Endometrial microvascular endothelial cells (primary cell): ENCODE data around the gene SLC7A4. TPM values are rescaled to one million over a fixed set of nuclear protein-coding genes. Genes with fewer than 3 reads are reported as not detected.
"Not testable (repeated sequence)": the region's sequence is repeated elsewhere in the genome, so short reads cannot be mapped to it uniquely, and the experiment has no call there.

ENCODE experiments used
- in situ Hi-C: cut with HindIII; loops from 2 replicates; pipeline ENCODE4 v1.10.0; 2017; ENCODE audit warnings: low sequenced_read_pairs, low pct_unique_long_range_greater_than_20kb; ENCODE audit errors: inconsistent ontology term
- total RNA-seq: library from RNA; depleted of rRNA; stranded (reverse); fragments of >200 nt; gene quantifications from one replicate; pipeline ENCODE4 v1.2.3, GENCODE V29; 2015; ENCODE audit errors: inconsistent ontology term

The SLC7A4 gene
- total RNA-seq, 1 donor from 2014 or later = not detected

- in situ Hi-C loops = no loop called here
Observed at GRCh38 chr22:21067075-21067900, 34.9 kb upstream of the SLC7A4 start.

- in situ Hi-C loops = no loop called here
Observed at GRCh38 chr22:21064917-21065864, 32.8 kb upstream of the SLC7A4 start.

GRCh38 chr22:21064425-21064824, 32.1 kb upstream of the SLC7A4 start:
- in situ Hi-C loops = not testable (repeated sequence)

GRCh38 chr22:21061660-21062321, 29.4 kb upstream of the SLC7A4 start:
- in situ Hi-C loops = not testable (repeated sequence)

- in situ Hi-C loops = not testable (repeated sequence)
Observed at GRCh38 chr22:21060363-21060762, 28.0 kb upstream of the SLC7A4 start.

- in situ Hi-C loops = no loop called here
Observed at GRCh38 chr22:21055880-21056319, 23.5 kb upstream of the SLC7A4 start.

GRCh38 chr22:21055564-21055834, 23.1 kb upstream of the SLC7A4 start:
- in situ Hi-C loops = no loop called here

GRCh38 chr22:21054714-21055563, 22.6 kb upstream of the SLC7A4 start:
- in situ Hi-C loops = no loop called here

- in situ Hi-C loops = no loop called here
Observed at GRCh38 chr22:21054046-21054713, 21.8 kb upstream of the SLC7A4 start.

- in situ Hi-C loops = no loop called here
Observed at GRCh38 chr22:21052715-21053459, 20.5 kb upstream of the SLC7A4 start.

GRCh38 chr22:21051831-21052400, 19.6 kb upstream of the SLC7A4 start:
- in situ Hi-C loops = no loop called here

GRCh38 chr22:21051145-21051830, 18.9 kb upstream of the SLC7A4 start:
- in situ Hi-C loops = no loop called here

- in situ Hi-C loops = not testable (repeated sequence)
Observed at GRCh38 chr22:21048965-21049364, 16.6 kb upstream of the SLC7A4 start.

GRCh38 chr22:21048448-21048847, 16.1 kb upstream of the SLC7A4 start:
- in situ Hi-C loops = not testable (repeated sequence)

GRCh38 chr22:21047730-21048129, 15.4 kb upstream of the SLC7A4 start:
- in situ Hi-C loops = no loop called here

- in situ Hi-C loops = no loop called here
Observed at GRCh38 chr22:21047035-21047661, 14.8 kb upstream of the SLC7A4 start.
